Testis (tissue), 3 donors: Measurements from ENCODE around the gene RNH1. TPM values are rescaled to one million over a fixed set of nuclear protein-coding genes. Genes with fewer than 3 reads are reported as not detected.

Experiments used
- DNase-seq: peaks from one replicate; pipeline ENCODE4 v3.0.0-alpha.2; 2019
- H3K27ac ChIP-seq, 2 donors: fragments of 200-600 bp; sonication (generic); one replicate each; pipeline ENCODE4 v1.5.1; 2019
- H3K27me3 ChIP-seq: fragments of 200-600 bp; sonication (generic); one replicate; pipeline ENCODE4 v1.5.1; 2019
- H3K36me3 ChIP-seq: fragments of 200-600 bp; sonication (generic); one replicate; pipeline ENCODE4 v1.5.1; 2017; ENCODE audit warnings: low read depth; ENCODE audit errors: missing control alignments
- H3K4me1 ChIP-seq: fragments of 200-600 bp; sonication (generic); one replicate; pipeline ENCODE4 v1.5.1; 2019
- H3K4me3 ChIP-seq, 2 donors: fragments of 200-600 bp; sonication (generic); one replicate each; pipeline ENCODE4 v1.5.1; 2017 to 2019
- H3K9me3 ChIP-seq: fragments of 200-600 bp; sonication (generic); one replicate; pipeline ENCODE4 v1.5.1; 2017
- CTCF ChIP-seq, 3 experiments: fragments of 450-650 bp in 2 of 3; fragments of 200-600 bp in 1 of 3; sonication (generic) in 1 of 3; IDR thresholded peaks; one replicate each; pipeline ENCODE4 v1.5.1; 2016 to 2019; ENCODE audit warnings: antibody characterized with exemption in 3 of 3, mild to moderate bottlenecking in 2 of 3, moderate library complexity in 1 of 3
- POLR2A ChIP-seq: fragments of 450-650 bp; IDR thresholded peaks from one replicate; pipeline ENCODE4 v1.6.1; 2017; ENCODE audit warnings: antibody characterized with exemption, mild to moderate bottlenecking, moderate library complexity
- WGBS, 2 donors: methylation state at CpG; one replicate each; pipeline ENCODE4 v1.1.5; 2018; 5-methylcytosine and 5-hydroxymethylcytosine counted together
- intact Hi-C: fragments of 100-400 bp; cut with DNase I; formaldehyde crosslinking; loops from one replicate; pipeline ENCODE4 v1.15.1; 2023; ENCODE audit warnings: low total_unique reads
- polyA plus RNA-seq: library from polyadenylated mRNA; stranded (reverse); fragments of 350-450 nt; fragmentation: Illumina TruSeq; extraction: RNeasy Lipid Tissue Mini Kit (QIAGEN cat#74804); gene quantifications from one replicate; pipeline ENCODE4 v1.2.3, GENCODE V29; 2014; ENCODE audit warnings: low read depth, low replicate concordance; ENCODE audit not compliant: insufficient read depth
- total RNA-seq, 2 donors: library from RNA; depleted of rRNA; stranded (reverse); fragments of >200 nt; gene quantifications; one replicate each; pipeline ENCODE4 v1.2.3, GENCODE V29; 2016

The RNH1 gene
- total and polyA plus RNA-seq, 3 donors from 2014 or later = 210 to 264 (median 211) TPM

- no peak for TF ChIP-seq CTCF (IDR thresholded peaks at IDR 0.05)
- TF ChIP-seq POLR2A = no peak
- H3K4me1 ChIP-seq = peaks cover 16% of the 10 kb centered on the region
- intact Hi-C loops = no loop called here
- no peaks in the 10 kb centered on the region for H3K9me3 ChIP-seq
- H3K36me3 ChIP-seq = no peaks in the 10 kb centered on the region
- DNase-seq = no peak
- 87 to 96% methylated on average over 3 to 24 of the region's 24 CpGs for WGBS, 2 donors
- no peak overlapping the region for H3K4me3 ChIP-seq
- no peak overlapping the region for H3K27ac ChIP-seq
- no peaks in the 10 kb centered on the region for H3K27me3 ChIP-seq
Observed at GRCh38 chr11:499201-500076, 7.6 kb downstream of the RNH1 start.

GRCh38 chr11:498297-499181 is 8.5 kb downstream of the RNH1 start:
- Histone ChIP-seq H3K4me1 (peaks cover 13% of the 10 kb centered on the region), H3K9me3 (no peaks in the 10 kb centered on the region), H3K4me3 (no peak overlapping the region), H3K27ac (no peak overlapping the region), H3K36me3 (no peaks in the 10 kb centered on the region), H3K27me3 (no peaks in the 10 kb centered on the region)
- WGBS, 2 donors = 96% methylated on average over 11 to 27 of the region's 39 CpGs
- no peak for TF ChIP-seq CTCF (IDR thresholded peaks at IDR 0.05)
- TF ChIP-seq POLR2A = no peak
- DNase-seq = no peak
- intact Hi-C loops = no loop called here

GRCh38 chr11:497565-498296 is 9.3 kb downstream of the RNH1 start:
- intact Hi-C loops = no loop called here
- Histone ChIP-seq H3K27me3 (no peaks in the 10 kb centered on the region), H3K4me1 (peaks cover 7% of the 10 kb centered on the region), H3K36me3 (no peaks in the 10 kb centered on the region), H3K9me3 (no peaks in the 10 kb centered on the region), H3K4me3 (no peak overlapping the region), H3K27ac (no peak overlapping the region)
- DNase-seq = no peak
- TF ChIP-seq POLR2A (no peak), CTCF (IDR thresholded peaks at IDR 0.05) (no peak)
- WGBS, 2 donors = 76 to 77% methylated on average over 25 to 31 of the region's 31 CpGs

GRCh38 chr11:496834-497564 is 10.0 kb downstream of the RNH1 start:
- no peaks in the 10 kb centered on the region for H3K36me3 ChIP-seq
- no peak for DNase-seq
- intact Hi-C loops = no loop called here
- TF ChIP-seq CTCF (IDR thresholded peaks at IDR 0.05) (no peak), POLR2A (no peak)
- peaks cover 7% of the 10 kb centered on the region for H3K4me1 ChIP-seq
- H3K27ac ChIP-seq = no peak overlapping the region
- 76% methylated on average over 34 of the region's 34 CpGs for WGBS, 2 donors
- no peaks in the 10 kb centered on the region for H3K27me3 ChIP-seq
- no peak overlapping the region for H3K4me3 ChIP-seq
- no peaks in the 10 kb centered on the region for H3K9me3 ChIP-seq
